Measurements from ENCODE around the gene ADGRV1.
A peak's percentile ranks its signal among the peaks of the same experiment; 100 is the strongest.
"Not testable (repeated sequence)": the region's sequence is repeated elsewhere in the genome, so short reads cannot be mapped to it uniquely, and the experiment has no call there.

Gene ADGRV1

GRCh38 chr5:90809311-90810056 lies 250.9 kb downstream of the ADGRV1 start:
- no peak for DNase-seq (ENCODE audit: low read depth in 2 of 2)

GRCh38 chr5:90810211-90810610 lies 251.6 kb downstream of the ADGRV1 start:
- no peak for DNase-seq (ENCODE audit: low read depth in 2 of 2)

DNA sequence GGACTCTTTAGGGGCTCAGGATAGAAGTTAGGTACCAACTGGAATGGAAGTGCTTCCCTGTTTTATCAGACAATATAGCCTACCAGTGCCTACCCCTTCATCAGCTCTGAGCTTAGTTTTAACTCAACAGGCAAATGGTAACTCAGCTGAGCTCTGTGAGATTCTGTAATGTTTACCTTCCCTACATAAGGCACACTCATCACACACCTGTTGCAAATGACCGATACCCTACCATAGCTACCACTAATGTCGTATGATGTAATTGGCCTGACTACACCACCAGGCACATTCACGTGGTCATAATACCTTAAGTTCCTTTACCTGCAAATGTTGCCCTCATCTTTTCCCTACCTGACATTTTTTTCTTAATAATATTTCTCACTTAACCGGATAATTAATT lies 254.8 kb downstream of the ADGRV1 start:
- no peak for DNase-seq (ENCODE audit: low read depth in 2 of 2)

GRCh38 chr5:90822062-90822461 lies 263.5 kb downstream of the ADGRV1 start:
- not testable (repeated sequence) for DNase-seq (ENCODE audit: low read depth in 2 of 2)

DNA sequence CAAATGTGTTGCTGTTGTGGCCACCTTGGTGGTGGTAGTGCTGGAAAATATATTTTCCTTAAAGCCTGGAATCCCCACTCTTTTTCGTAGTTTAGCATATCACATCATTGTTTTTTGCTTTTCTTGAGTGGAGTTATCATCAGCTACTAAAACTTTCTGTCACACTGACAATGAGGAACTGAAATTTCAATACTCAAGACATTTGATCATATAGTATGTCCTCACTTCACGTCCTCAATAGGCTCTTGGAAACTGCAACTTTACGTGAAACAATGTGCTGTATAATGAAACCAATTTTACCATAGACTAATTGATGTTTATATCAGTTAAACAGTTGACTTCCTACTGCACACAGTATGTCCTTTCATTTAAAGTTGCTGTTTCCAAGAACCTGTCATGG lies 265.8 kb downstream of the ADGRV1 start:
- no peak for DNase-seq (ENCODE audit: low read depth in 2 of 2)

DNA sequence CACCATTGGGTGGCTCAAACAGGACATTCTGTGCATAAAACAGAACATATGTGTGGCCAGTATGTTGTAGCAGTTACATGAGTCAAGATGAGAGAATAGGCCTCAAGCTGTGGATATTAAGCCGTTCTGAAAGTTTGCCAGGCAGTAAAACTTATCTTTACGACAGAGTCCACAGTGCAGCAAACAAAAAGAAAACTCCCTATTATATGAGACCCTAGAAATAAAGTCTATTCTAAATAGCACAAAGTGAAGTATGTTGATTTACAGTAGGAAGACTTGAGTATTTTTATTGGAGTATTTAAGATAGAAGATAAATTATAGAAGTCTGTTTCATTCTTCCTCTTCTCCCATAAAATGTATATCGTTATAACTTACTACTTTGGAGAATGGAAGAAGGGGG lies 271.5 kb downstream of the ADGRV1 start:
- no peak for DNase-seq (ENCODE audit: low read depth in 2 of 2)

DNA sequence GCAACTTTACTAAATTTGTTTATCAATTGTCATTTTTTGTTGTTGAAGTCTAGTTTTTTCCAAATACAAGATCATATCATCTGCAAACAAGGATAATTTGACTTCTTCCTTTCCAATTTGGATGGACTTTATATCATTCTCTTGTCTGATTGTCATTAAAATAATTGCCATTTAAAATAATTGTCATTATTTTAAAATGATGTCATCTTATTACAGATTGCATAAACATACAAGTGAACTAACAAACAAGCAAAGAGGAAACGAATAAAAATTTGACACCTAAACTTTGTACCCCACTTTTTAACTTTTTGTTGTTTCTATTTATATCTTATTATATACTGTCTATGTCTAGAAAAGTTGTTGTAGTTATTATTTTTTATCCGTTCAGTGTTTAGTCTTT lies 275.2 kb downstream of the ADGRV1 start:
- DNase-seq (ENCODE audit: low read depth in 2 of 2), result no peak

GRCh38 chr5:90834711-90835110 lies 276.1 kb downstream of the ADGRV1 start:
- no peak for DNase-seq (ENCODE audit: low read depth in 2 of 2)

GRCh38 chr5:90843443-90843842 lies 284.8 kb downstream of the ADGRV1 start:
- DNase-seq (ENCODE audit: low read depth in 2 of 2), result no peak

- DNase-seq (ENCODE audit: low read depth in 2 of 2), result no peak
Measured at GRCh38 chr5:90844931-90845330, 286.3 kb downstream of the ADGRV1 start.

DNA sequence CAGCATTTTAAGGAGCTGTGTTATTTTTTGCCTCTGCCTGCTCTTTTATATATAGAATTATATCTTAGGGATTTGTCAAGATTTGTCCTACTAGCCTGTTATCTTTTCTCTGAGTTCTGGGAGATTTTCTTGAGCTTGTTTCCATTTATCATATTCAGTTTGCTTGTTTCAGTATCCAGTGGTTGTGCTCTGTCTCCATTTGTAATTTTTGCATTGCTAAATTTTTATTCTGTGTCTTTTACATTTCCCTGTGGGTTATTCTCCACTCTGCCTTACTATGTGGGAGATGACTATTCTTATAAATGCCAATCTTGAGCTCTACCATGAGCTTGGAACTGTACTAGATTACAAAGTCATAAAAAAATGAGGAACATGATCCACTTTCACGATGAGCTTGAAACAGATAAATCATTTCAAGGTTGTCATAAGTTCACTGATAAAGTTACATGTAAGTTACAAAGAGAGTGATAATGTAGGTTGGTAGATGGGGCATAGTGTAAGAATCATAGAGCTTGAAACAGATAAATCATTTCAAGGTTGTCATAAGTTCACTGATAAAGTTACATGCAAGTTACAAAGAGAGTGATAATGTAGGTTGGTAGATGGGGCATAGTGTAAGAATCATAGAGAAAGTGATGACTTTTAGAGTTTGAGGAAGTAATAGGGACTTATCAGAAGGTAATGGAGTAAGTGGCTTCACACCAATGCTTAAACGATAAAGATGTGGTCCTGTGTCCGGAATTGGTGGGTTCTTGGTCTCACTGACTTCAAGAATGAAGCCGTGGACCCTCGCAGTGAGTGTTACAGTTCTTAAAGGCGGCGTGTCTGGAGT lies 287.3 kb downstream of the ADGRV1 start:
- DNase-seq (ENCODE audit: low read depth in 2 of 2), result no peak

- DNase-seq (ENCODE audit: low read depth in 2 of 2), result not testable (repeated sequence)
Measured at GRCh38 chr5:90847606-90848005, 289.0 kb downstream of the ADGRV1 start.

DNA sequence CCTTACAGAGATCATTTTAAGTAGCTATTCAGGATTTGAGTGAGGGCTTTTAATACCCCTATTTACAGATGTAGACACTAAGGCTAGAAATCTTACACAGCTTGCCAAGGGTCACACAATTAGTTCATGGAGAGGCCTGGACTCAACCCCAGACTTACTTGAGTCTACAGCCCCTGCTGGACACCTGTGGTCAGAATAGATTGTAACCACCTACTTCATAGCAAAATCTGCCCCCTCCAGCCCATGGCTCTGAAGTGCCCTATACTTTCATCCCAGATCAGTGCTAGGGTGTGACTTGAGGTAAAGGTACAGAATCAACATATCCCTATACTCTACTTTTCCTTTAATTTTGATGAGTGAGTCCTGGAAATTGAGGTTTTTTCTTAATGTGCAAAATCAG lies 291.3 kb downstream of the ADGRV1 start:
- DNase-seq (ENCODE audit: low read depth in 2 of 2), result no peak

GRCh38 chr5:90852531-90852930 lies 293.9 kb downstream of the ADGRV1 start:
- no peak for DNase-seq (ENCODE audit: low read depth in 2 of 2)

DNA sequence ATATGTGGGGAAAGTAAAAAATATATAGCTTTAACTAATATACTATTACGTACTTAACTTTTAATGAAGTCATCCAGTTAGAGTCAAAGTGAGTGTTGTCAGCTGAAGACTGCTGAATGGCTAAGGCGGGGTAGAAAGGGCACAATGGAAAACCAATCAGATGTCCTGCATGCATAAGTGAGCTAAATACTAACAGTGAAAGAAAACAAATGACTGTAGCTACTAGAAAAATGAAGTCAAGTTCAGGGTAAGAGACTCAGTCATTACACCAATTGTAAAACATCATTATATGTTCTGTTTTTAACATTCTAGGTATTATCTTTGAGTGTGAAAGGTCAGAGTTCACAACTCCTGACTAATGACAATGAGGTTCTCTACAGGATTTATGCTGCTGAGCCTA lies 295.2 kb downstream of the ADGRV1 start:
- DNase-seq (ENCODE audit: low read depth in 2 of 2), result no peak

GRCh38 chr5:90854169-90854568 lies 295.6 kb downstream of the ADGRV1 start:
- DNase-seq (ENCODE audit: low read depth in 2 of 2), result no peak

GRCh38 chr5:90855296-90856010 lies 296.9 kb downstream of the ADGRV1 start:
- no peak for DNase-seq (ENCODE audit: low read depth in 2 of 2)

DNA sequence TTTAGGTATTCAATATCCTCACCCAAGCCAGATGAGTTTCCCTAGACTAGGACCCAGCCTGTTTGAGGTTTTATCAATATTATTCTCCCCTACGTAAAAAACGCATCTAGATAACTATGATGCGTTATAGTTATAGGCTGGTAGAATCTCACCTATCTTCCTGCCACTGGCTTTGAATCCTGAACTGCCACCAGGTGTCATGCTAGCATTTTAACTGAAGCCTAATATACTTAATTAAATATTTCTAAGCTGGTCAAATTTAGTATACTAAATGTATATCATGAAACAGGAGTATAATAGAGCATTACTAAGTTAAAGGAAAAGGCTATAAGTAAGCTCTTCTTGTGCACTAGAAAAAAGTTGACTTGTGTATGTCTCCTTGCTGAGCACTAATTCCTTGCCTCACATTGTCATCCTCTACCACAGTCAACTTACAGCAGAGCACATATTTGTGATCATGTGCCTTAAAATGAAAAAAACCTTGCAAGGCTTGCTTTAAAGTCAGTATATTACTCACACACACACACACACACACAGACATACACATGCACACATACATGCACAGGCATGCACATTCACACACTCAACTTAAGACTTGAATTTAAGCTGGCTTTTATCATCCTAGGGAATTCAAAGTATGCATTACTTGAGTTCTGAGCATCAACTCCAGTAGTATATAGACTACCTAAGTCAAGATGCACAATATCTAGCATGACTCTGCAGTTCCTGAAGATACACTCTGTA lies 303.4 kb downstream of the ADGRV1 start:
- no peak for DNase-seq (ENCODE audit: low read depth in 2 of 2)

- DNase-seq (ENCODE audit: low read depth in 2 of 2), result no peak
Measured at GRCh38 chr5:90865180-90865579, 306.6 kb downstream of the ADGRV1 start.

GRCh38 chr5:90866333-90866732 lies 307.7 kb downstream of the ADGRV1 start:
- DNase-seq (ENCODE audit: low read depth in 2 of 2), result no peak

DNA sequence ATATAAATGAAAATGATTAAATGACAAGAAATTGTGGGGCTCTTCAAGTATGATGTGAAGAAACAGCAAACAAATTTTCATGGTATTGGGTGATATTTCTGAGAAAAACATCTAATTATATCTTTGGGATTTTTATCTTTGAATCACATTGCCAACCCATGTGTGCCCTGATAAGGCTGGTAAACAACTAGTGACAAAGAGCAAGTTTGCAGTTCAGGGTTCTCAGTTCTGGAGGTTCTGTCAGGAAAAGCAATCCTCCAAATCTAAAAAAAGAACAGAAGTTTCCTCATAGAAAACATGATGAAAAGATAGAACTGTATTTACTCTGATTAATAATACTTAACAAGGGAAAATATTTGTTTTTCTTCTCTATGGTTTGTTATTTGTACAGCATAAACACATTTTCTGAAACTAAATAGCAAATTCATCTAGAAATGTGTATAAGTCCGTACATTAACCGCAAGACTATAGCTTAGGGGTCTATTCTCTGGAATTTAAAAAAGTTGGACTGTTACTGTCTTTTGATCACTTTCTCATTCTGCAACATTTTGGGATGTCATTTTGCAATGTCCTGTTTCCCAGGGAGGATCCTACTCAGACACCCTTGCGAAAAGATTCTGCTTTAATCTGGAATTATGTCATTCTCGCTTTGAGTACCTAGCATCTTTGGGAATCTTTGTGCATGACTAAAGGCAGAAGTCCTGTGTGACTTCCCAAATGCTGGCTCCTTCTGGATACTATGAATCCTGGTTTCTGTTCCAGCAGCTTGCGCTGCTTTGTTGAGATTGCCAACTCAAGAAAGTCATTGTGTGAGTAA lies 308.5 kb downstream of the ADGRV1 start:
- DNase-seq (ENCODE audit: low read depth in 2 of 2), result peak in 1 of 2 experiments; percentile 10
